Left ventricle myocardium superior (tissue), 1 donor: ENCODE data around the gene AMDHD2. TPM values are rescaled to one million over a fixed set of nuclear protein-coding genes. Genes with fewer than 3 reads are reported as not detected.

Experiments
- ATAC-seq: fragments of 200-7000 bp; cut with Tn5 transposase; one replicate; pipeline ENCODE4 v1.9.1; 2020; ENCODE audit warnings: mild to moderate bottlenecking, moderate library complexity
- DNase-seq: peaks from one replicate; pipeline ENCODE4 v3.0.0-alpha.2; 2020
- intact Hi-C: fragments of 100-400 bp; cut with micrococcal nuclease; formaldehyde crosslinking; loops from one replicate; pipeline ENCODE4 v1.11.0; 2022
- total RNA-seq: library from RNA; stranded (reverse); fragmentation: NEBNext Ultra II Directional; extraction: Animal tissue kit (Norgen Biotek cat#: 25700); gene quantifications from one replicate; pipeline ENCODE4 v1.2.1, GENCODE V29; 2021
- donor health status: DM: no; HTN: yes; CAD: no; lungs with severe emphysema.

The AMDHD2 gene
- total RNA-seq, 1 donor from 2014 or later: 15.8 TPM

- ATAC-seq: peak; percentile 69
- intact Hi-C loops: loop anchor here (10.0 kb wide), 1 partner anchor 162 kb away; no protein-coding TSS in a partner anchor
- DNase-seq: peak; percentile 89
Measured at GRCh38 chr16:2497116-2497630, 23.0 kb upstream of the AMDHD2 start.

GRCh38 chr16:2497695-2498484 lies 22.3 kb upstream of the AMDHD2 start:
- DNase-seq: peak; percentile 36
- intact Hi-C loops: loop anchor here (10.0 kb wide), 1 partner anchor 163 kb away; no protein-coding TSS in a partner anchor
- no peak for ATAC-seq

GRCh38 chr16:2498531-2499253 lies 21.5 kb upstream of the AMDHD2 start:
- peak; percentile 78 for DNase-seq
- ATAC-seq: peak; percentile 55
- intact Hi-C loops: loop anchor here (10.0 kb wide), 1 partner anchor 164 kb away; no protein-coding TSS in a partner anchor

GRCh38 chr16:2499454-2499853 lies 20.7 kb upstream of the AMDHD2 start:
- ATAC-seq: no peak
- no peak for DNase-seq
- intact Hi-C loops: loop anchor here (10.0 kb wide), 1 partner anchor 165 kb away; no protein-coding TSS in a partner anchor

- ATAC-seq (no peak), DNase-seq (no peak)
- intact Hi-C loops: loop anchor here (10.0 kb wide), 1 partner anchor 165 kb away; no protein-coding TSS in a partner anchor
Measured at GRCh38 chr16:2499890-2500429, 20.2 kb upstream of the AMDHD2 start.

- intact Hi-C loops: no loop called here
- ATAC-seq (no peak), DNase-seq (peak; percentile 37)
Measured at GRCh38 chr16:2500430-2500917, 19.7 kb upstream of the AMDHD2 start.

GRCh38 chr16:2500918-2501750 lies 19.0 kb upstream of the AMDHD2 start:
- intact Hi-C loops: no loop called here
- ATAC-seq (peak; percentile 80), DNase-seq (peak; percentile 91)

- peak; percentile 28 for DNase-seq
Measured at GRCh38 chr16:2501946-2502895, 17.9 kb upstream of the AMDHD2 start.

GRCh38 chr16:2505695-2506094 lies 14.5 kb upstream of the AMDHD2 start:
- DNase-seq (no peak), ATAC-seq (no peak)
- intact Hi-C loops: no loop called here

More at GRCh38 chr16:2501946-2502895, 17.9 kb upstream of the AMDHD2 start:
- ATAC-seq: no peak
- intact Hi-C loops: no loop called here

GRCh38 chr16:2507052-2507659 lies 13.0 kb upstream of the AMDHD2 start:
- intact Hi-C loops: no loop called here
- DNase-seq: peak; percentile 67
- peak; percentile 52 for ATAC-seq

- peak; percentile 62 for ATAC-seq
- peak; percentile 74 for DNase-seq
- intact Hi-C loops: no loop called here
Measured at GRCh38 chr16:2507665-2508064, 12.5 kb upstream of the AMDHD2 start.

- intact Hi-C loops: no loop called here
- no peak for ATAC-seq
- DNase-seq: no peak
Measured at GRCh38 chr16:2508722-2509400, 11.3 kb upstream of the AMDHD2 start.

GRCh38 chr16:2511128-2511800 lies 8.9 kb upstream of the AMDHD2 start:
- DNase-seq (peak; percentile 77), ATAC-seq (no peak)
- intact Hi-C loops: no loop called here

- no peak for ATAC-seq
- no peak for DNase-seq
- intact Hi-C loops: no loop called here
Measured at GRCh38 chr16:2511996-2512734, 8.0 kb upstream of the AMDHD2 start.

- ATAC-seq (no peak), DNase-seq (no peak)
- intact Hi-C loops: no loop called here
Measured at GRCh38 chr16:2512735-2513404, 7.3 kb upstream of the AMDHD2 start.
